EL (cell line): ENCODE results near the gene SMNDC1.

Experiments
- DNase-seq: peaks from one replicate; pipeline ENCODE4 v3.0.0-alpha.2; 2016

The SMNDC1 gene

GRCh38 chr10:110244550-110244949, 60.2 kb downstream of the SMNDC1 start:
- no peak for DNase-seq

- DNase-seq = no peak
These were observed 62.2 kb downstream of the SMNDC1 start for GRCh38 chr10:110242511-110242910.

GRCh38 chr10:110241841-110242240, 62.9 kb downstream of the SMNDC1 start:
- DNase-seq = no peak

GRCh38 chr10:110241407-110241806, 63.3 kb downstream of the SMNDC1 start:
- no peak for DNase-seq
